ENCODE measurements around the gene DPM3.

GRCh38 chr1:155092641-155093040, 47.7 kb downstream of the DPM3 start:
- TF ChIP-seq CTCF (IDR thresholded peaks at IDR 0.05), result no peak
- no peak for TF ChIP-seq POLR2A (IDR thresholded peaks at IDR 0.05)
